ENCODE measurements around the gene NAGA. TPM values are rescaled to one million over a fixed set of nuclear protein-coding genes. Genes with fewer than 3 reads are reported as not detected.
"Not testable (repeated sequence)": the region's sequence is repeated elsewhere in the genome, so short reads cannot be mapped to it uniquely, and the experiment has no call there.

Gene NAGA
- total RNA-seq, result 25.8 TPM
- long read RNA-seq, transcript NAGA-203 (10 exons, 1,856 nt), result minor isoform, 9 of 98 reads
- long read RNA-seq, transcript NAGA-202 (10 exons, 1,869 nt), result major isoform, 26 of 98 reads
- long read RNA-seq, transcript NAGA-201 (9 exons, 3,694 nt), result major isoform, 26 of 98 reads
- long read RNA-seq, partial matches to known transcripts, result 11 of 98 reads
- long read RNA-seq, other reads (novel, unspliced or antisense), result 26 of 98 reads

DNA sequence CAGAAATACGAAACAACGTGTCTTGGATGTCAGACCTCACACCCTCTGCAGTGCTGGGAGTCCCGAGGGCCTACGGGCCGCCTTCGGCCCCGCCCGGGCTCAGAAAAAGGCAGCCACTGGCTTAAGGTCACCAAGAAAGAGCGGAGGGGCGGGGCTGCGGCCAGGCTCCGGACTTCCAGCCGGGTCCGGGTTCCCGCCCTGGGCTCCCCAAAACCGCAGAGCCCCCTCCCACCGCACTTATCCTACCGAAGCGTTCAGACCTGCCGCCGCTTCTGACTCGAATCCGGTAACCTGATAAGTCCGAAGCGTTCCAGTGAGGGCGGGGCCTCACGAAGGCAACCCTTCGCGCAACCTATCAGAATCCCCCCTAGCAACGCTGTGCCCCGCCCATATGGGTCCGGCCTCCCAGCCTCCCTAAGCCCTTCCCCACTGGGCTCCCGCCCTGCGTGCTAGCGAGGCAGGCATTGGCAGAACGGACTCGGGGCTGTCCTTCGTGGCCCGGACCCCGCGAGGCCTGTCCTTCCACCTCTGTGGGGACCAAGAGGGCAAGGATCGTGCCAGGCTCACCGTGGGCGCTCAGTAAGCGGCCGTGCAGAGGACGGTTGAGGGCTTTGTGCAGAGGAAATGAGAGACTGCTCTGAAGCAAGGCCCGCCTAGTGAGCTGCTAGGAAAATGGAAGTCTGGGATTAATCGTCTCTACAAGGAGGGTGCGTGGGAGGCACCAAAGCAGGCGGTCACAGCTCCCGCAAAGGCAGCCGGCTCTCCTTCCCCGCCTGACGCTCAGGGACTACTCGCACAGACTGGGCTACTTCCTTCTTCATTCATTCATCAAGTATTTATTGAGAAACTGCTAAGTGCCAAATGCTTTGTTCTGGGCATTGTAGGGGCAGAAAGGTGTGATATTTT lies at the start of gene NAGA:
Gene NAGA, minus strand, starts transcription at position 296 of the 906 bp plus-strand sequence. CDS start 515 bp downstream, outside the sequence.
- peak; percentile 97 for DNase-seq (ENCODE audit: low spot score)

- DNase-seq (ENCODE audit: low spot score), result no peak
Measured at GRCh38 chr22:42116848-42117424, 46.3 kb upstream of the NAGA start.

DNA sequence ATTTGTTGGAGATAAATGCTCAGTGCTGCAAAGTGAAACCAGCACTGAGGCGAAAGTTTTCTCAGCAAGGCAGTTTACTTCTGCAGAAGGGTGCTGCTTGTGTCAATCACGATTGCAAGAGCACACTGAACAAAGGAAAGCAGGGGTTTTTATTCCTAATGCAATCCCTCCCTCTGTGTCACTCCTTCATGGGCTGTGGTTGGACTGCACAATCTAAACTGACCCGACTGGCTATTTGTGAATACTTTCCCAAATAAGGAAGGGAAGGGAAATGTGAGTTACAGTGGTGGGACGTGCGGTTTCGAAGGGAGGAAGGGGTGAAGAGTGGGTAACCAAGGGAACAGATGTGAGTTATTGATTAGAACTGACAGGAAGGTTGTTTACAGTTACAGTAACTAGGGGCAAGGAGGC lies 44.8 kb upstream of the NAGA start:
- not testable (repeated sequence) for DNase-seq (ENCODE audit: low spot score)

GRCh38 chr22:42114721-42115120 lies 44.1 kb upstream of the NAGA start:
- no peak for DNase-seq (ENCODE audit: low spot score)

- DNase-seq (ENCODE audit: low spot score), result not testable (repeated sequence)
Measured at GRCh38 chr22:42112793-42113192, 42.2 kb upstream of the NAGA start.

GRCh38 chr22:42111798-42112197 lies 41.2 kb upstream of the NAGA start:
- no peak for DNase-seq (ENCODE audit: low spot score)

DNA sequence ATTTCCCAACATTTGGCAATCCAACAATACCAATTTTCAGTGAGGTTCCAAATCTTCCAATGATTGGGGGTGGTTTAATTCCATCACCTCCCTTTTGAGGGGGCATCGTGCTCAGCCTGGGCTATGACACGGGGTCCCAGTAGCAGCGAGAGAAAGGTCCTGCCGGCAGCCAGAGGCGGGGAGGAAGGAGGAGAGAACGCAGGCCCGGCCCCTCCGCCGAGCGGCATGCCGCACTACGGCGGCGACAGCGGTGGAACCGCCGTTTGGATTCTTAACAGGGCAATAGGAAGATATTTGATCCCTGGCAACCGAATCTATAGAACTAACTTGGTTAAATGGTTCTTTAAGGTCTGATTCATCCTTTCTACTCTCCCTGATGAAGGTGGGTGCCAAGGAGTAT lies 38.2 kb upstream of the NAGA start:
- DNase-seq (ENCODE audit: low spot score), result no peak

DNA sequence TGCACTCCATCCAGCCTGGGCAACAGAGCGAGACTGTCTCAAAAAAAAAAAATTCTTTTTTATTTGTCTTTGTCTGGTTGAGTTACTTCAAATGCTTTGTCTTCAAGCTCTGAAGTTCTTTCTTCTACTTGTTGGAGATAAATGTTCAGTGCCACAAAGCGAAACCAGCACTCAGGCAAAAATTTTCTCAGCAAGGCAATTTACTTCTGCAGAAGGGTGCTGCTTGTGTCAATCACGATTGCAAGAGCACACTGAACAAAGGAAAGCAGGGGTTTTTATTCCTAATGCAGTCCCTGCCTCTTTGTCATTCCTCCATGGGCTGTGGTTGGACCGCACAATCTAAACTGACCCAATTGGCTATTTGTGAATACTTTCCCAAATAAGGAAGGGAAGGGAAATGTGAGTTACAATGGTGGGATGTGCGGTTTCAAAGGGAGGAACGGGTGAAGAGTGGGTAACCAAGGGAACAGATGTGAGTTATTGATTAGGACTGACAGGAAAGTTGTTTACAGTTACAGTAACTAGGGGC lies 33.8 kb upstream of the NAGA start:
- not testable (repeated sequence) for DNase-seq (ENCODE audit: low spot score)

GRCh38 chr22:42101199-42101598 lies 30.6 kb upstream of the NAGA start:
- no peak for DNase-seq (ENCODE audit: low spot score)

- no peak for DNase-seq (ENCODE audit: low spot score)
Measured at GRCh38 chr22:42091455-42091782, 20.8 kb upstream of the NAGA start.

- DNase-seq (ENCODE audit: low spot score), result peak; percentile 98
Measured at GRCh38 chr22:42090596-42091454, 20.2 kb upstream of the NAGA start, which contains the start of gene NDUFA6. Gene NDUFA6 (minus strand): TSS chr22:42090772. CDS start chr22:42090744, 28 bp downstream.

- no peak for DNase-seq (ENCODE audit: low spot score)
Measured at GRCh38 chr22:42086051-42086450, 15.4 kb upstream of the NAGA start.

DNA sequence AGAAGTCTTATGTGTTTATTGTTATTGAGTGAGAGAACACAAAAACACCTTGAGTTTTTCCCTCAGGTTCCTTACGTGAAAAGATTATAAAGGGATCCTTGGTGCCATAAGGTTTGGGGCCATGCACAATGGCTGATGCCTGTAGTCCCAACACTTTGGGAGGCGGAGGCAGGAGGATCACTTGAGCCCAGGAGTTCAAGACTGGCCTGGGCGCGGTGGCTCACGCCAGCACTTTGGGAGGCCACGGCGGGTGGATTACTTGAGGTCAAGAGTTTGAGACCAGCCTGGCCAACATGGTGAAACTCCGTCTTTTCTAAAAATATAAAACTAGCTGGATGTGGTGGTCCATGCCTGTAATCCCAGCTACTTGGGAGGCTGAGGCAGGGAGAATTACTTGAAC lies 14.3 kb upstream of the NAGA start:
- no peak for DNase-seq (ENCODE audit: low spot score)

GRCh38 chr22:42083119-42083518 lies 12.5 kb upstream of the NAGA start:
- peak; percentile 26 for DNase-seq (ENCODE audit: low spot score)

DNA sequence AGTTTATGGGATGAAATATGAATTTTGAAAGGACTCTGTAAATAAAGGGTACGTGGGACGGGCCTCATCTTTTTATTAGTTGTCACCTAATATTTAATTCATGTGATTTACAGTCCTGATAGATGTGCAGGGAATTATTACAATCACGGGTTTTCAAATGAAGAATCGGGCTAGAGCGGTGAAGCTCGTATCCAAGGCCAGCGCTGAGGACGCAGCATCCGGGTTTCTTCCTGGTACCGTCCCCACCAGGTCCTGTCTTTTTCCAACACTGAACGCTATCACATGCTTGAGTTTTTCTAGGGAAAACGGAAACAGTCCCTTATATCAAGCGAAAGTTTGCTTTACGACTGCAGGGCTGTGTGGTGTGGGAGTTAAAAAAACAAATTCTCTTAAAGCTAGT lies 9.7 kb upstream of the NAGA start:
- DNase-seq (ENCODE audit: low spot score), result peak; percentile 39

GRCh38 chr22:42079319-42080251 lies 9.0 kb upstream of the NAGA start, which contains the start of gene SMDT1:
Gene SMDT1 (plus strand): TSS chr22:42079700. CDS start chr22:42079769, 69 bp downstream.
- peak; percentile 99 for DNase-seq (ENCODE audit: low spot score)

DNA sequence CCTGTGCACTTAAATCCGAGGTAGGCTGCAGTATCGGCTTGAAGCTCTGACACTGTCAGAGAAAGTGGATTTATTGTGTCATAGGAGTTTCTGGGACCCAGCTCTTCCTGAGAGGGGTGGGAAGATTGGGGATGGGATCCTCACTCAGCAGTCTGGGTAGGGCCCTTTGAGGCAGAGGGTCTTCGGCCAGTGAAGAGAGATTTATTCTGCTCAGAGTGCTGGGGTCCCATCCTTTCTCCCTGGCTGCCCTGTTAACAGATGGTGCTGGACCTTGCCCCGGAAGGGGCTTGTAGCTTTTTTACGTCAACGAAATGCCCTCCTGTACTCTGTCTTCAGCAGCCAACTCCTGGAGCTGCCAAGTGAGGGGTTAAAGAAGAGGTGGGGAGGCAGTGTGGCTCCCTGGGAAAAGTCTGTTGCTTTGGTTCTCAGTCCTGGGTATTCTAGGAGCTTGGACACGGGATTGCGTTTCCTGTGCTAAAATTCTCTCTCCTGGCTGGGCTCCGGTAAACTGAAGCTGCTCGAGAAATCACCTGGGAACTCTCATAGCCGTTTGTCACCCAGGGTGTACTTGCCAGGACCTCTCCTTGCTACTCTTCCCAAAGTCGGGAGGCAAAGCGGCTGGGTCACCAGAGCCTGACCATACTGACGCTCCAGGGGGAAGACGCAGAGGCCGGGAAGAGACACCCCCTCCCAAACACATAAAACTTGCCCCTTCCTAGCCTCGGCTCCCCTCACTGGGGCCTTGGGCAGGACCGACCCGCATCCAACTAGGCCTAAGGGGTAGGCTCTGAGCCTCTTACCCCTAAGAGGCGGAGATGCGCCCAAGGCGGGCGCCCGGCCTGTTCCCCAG lies 8.1 kb upstream of the NAGA start:
- peak; percentile 89 for DNase-seq (ENCODE audit: low spot score)

DNA sequence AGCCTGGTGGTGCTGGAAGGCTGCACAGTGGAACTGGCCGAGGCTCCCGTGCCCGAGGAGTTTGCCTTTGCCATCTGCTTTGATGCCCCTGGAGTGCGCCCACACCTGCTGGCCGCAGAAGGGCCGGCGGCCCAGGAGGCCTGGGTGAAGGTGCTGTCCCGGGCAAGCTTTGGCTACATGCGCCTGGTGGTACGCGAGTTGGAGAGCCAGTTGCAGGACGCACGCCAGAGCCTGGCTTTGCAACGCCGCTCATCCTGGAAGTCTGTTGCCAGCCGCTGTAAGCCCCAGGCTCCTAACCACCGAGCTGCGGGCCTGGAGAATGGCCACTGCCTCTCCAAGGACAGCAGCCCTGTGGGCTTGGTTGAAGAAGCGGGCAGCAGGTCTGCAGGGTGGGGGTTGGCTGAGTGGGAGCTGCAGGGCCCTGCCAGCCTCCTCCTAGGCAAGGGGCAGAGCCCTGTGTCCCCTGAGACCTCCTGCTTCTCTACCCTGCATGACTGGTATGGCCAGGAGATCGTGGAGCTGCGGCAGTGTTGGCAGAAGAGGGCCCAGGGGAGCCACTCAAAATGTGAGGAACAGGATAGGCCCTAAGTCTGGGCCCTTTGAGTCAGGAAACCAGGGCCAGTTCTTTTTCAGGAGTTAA lies 7.0 kb upstream of the NAGA start:
- peak; percentile 86 for DNase-seq (ENCODE audit: low spot score)

Measured in mesenteric fat pad (tissue), 1 donor.